GM23248 (cell line): ENCODE data around the gene INPP5D. TPM values are rescaled to one million over a fixed set of nuclear protein-coding genes. Genes with fewer than 3 reads are reported as not detected.

Experiments used
- DNase-seq: peaks from one replicate; pipeline ENCODE4 v3.0.0-alpha.2; 2015
- H2AFZ ChIP-seq: fragments of 200-600 bp; sonication (generic); 2 replicates; pipeline ENCODE4 v1.6.1; 2016; ENCODE audit warnings: antibody characterized with exemption
- H3F3A ChIP-seq: fragments of 200-600 bp; sonication (generic); 2 replicates; pipeline ENCODE4 v1.6.1; 2016; ENCODE audit warnings: mild to moderate bottlenecking, antibody characterized with exemption, mixed run types; ENCODE audit not compliant: insufficient read depth
- H3K27ac ChIP-seq: fragments of 200-600 bp; sonication (generic); 2 replicates; pipeline ENCODE4 v1.5.1; 2016; ENCODE audit warnings: mild to moderate bottlenecking
- H3K27me3 ChIP-seq: fragments of 200-600 bp; sonication (generic); replicated peaks from 2 replicates; pipeline ENCODE4 v1.6.1; 2016; ENCODE audit warnings: mild to moderate bottlenecking; ENCODE audit not compliant: insufficient read depth
- H3K36me3 ChIP-seq: fragments of 200-600 bp; sonication (generic); 2 replicates; pipeline ENCODE4 v1.6.1; 2016; ENCODE audit warnings: low read depth, mild to moderate bottlenecking
- H3K4me1 ChIP-seq: fragments of 200-600 bp; sonication (generic); 2 replicates; pipeline ENCODE4 v1.6.1; 2016; ENCODE audit warnings: mild to moderate bottlenecking; ENCODE audit not compliant: insufficient read depth
- H3K4me2 ChIP-seq: fragments of 200-600 bp; sonication (generic); one replicate; pipeline ENCODE4 v1.6.1; 2016; ENCODE audit warnings: mild to moderate bottlenecking; ENCODE audit not compliant: unreplicated experiment
- H3K4me3 ChIP-seq: fragments of 200-600 bp; sonication (generic); 2 replicates; pipeline ENCODE4 v1.5.1; 2016; ENCODE audit warnings: mild to moderate bottlenecking
- H3K79me2 ChIP-seq: fragments of 200-600 bp; sonication (generic); 2 replicates; pipeline ENCODE4 v1.6.1; 2016; ENCODE audit warnings: mild to moderate bottlenecking; ENCODE audit not compliant: insufficient read depth
- H3K9ac ChIP-seq: fragments of 200-600 bp; sonication (generic); 2 replicates; pipeline ENCODE4 v1.6.1; 2016; ENCODE audit warnings: mild to moderate bottlenecking
- H3K9me2 ChIP-seq: fragments of 200-600 bp; sonication (generic); 2 replicates; pipeline ENCODE4 v1.6.1; 2016; ENCODE audit warnings: mixed run types, mild to moderate bottlenecking, moderate library complexity; ENCODE audit not compliant: insufficient read depth
- H3K9me3 ChIP-seq: fragments of 200-600 bp; sonication (generic); one replicate; pipeline ENCODE4 v1.6.1; 2017; ENCODE audit warnings: low read depth
- H4K20me1 ChIP-seq: fragments of 200-600 bp; sonication (generic); 2 replicates; pipeline ENCODE4 v1.6.0; 2016; ENCODE audit not compliant: insufficient read depth
- EZH2 ChIP-seq: fragments of 200-600 bp; sonication (generic); IDR thresholded peaks from 2 replicates; pipeline ENCODE4 v1.6.1; 2018; ENCODE audit warnings: antibody characterized with exemption, mild to moderate bottlenecking; ENCODE audit not compliant: insufficient read depth, poor library complexity, severe bottlenecking
- EZH2phosphoT487 ChIP-seq: fragments of 200-600 bp; sonication (generic); IDR thresholded peaks from 2 replicates; pipeline ENCODE4 v1.6.1; 2018; ENCODE audit warnings: antibody characterized with exemption, moderate library complexity, mild to moderate bottlenecking, low read depth; ENCODE audit not compliant: insufficient read depth
- WGBS, 2 experiments: methylation state at CpG; one replicate each; pipeline ENCODE4 v1.1.6; 2015 to 2017; ENCODE audit warnings: low lambda C conversion rate in 2 of 2, low coverage in 1 of 2; ENCODE audit errors: missing lambda C conversion rate in 2 of 2; 5-methylcytosine and 5-hydroxymethylcytosine counted together
- in situ Hi-C: fragments of 300-500 bp; cut with MboI; formaldehyde crosslinking; loops from 2 replicates; pipeline ENCODE4 v1.15.0; 2020
- polyA plus RNA-seq: library from polyadenylated mRNA; unstranded; fragments of >200 nt; fragmentation: Nextera tagmentation; extraction: Ambion mirVana; gene quantifications from 2 replicates; pipeline ENCODE4 v1.2.1, GENCODE V29; 2016
- total RNA-seq: library from RNA; depleted of rRNA; stranded (reverse); fragments of >200 nt; shearing (Covaris generic); gene quantifications from 2 replicates; pipeline ENCODE4 v1.2.3, GENCODE V29; 2014

The INPP5D gene
- total and polyA plus RNA-seq, 2 experiments from 2014 or later: 0.23 TPM; not detected in 1

GRCh38 chr2:233092432-233093165 is 32.5 kb downstream of the INPP5D start:
- Histone ChIP-seq H2AFZ (no peak overlapping the region), H3K36me3 (no peaks in the 10 kb centered on the region), H3K27me3 (peaks cover 27% of the 10 kb centered on the region), H3K4me2 (no peak overlapping the region), H3K79me2 (no peaks in the 10 kb centered on the region), H3K27ac (no peak overlapping the region), H3K4me1 (no peaks in the 10 kb centered on the region), H3K4me3 (no peak overlapping the region), H4K20me1 (no peaks in the 10 kb centered on the region), H3F3A (no peaks in the 10 kb centered on the region), H3K9me3 (no peaks in the 10 kb centered on the region), H3K9ac (no peak overlapping the region), H3K9me2 (no peaks in the 10 kb centered on the region)
- DNase-seq: no peak
- 35 to 40% methylated on average over 8 to 9 of the region's 9 CpGs for WGBS, 2 experiments
- no peak for TF ChIP-seq EZH2
- TF ChIP-seq EZH2phosphoT487: no peak
- in situ Hi-C loops: no loop called here

GRCh38 chr2:233093166-233093448 is 33.0 kb downstream of the INPP5D start:
- Histone ChIP-seq H3K9me3 (no peaks in the 10 kb centered on the region), H3K79me2 (no peaks in the 10 kb centered on the region), H2AFZ (no peak overlapping the region), H3K36me3 (no peaks in the 10 kb centered on the region), H3F3A (no peaks in the 10 kb centered on the region), H3K27me3 (peaks cover 27% of the 10 kb centered on the region), H4K20me1 (no peaks in the 10 kb centered on the region), H3K9me2 (no peaks in the 10 kb centered on the region), H3K4me1 (no peaks in the 10 kb centered on the region), H3K4me3 (no peak overlapping the region), H3K27ac (no peak overlapping the region), H3K9ac (no peak overlapping the region), H3K4me2 (no peak overlapping the region)
- DNase-seq: no peak
- 85 to 86% methylated on average over 1 of the region's 1 CpG for WGBS, 2 experiments
- in situ Hi-C loops: no loop called here
- TF ChIP-seq EZH2 (no peak), EZH2phosphoT487 (no peak)

- Histone ChIP-seq H3K9me3 (no peaks in the 10 kb centered on the region), H3K4me2 (no peak overlapping the region), H3K4me1 (no peaks in the 10 kb centered on the region), H3K9ac (no peak overlapping the region), H3K36me3 (no peaks in the 10 kb centered on the region), H3F3A (no peaks in the 10 kb centered on the region), H3K79me2 (no peaks in the 10 kb centered on the region), H4K20me1 (no peaks in the 10 kb centered on the region), H3K9me2 (no peaks in the 10 kb centered on the region), H3K27me3 (peaks cover 27% of the 10 kb centered on the region), H2AFZ (no peak overlapping the region), H3K27ac (no peak overlapping the region), H3K4me3 (no peak overlapping the region)
- in situ Hi-C loops: no loop called here
- no peak for DNase-seq
- WGBS, 2 experiments: 0 to 3% methylated on average over 4 of the region's 4 CpGs
- no peak for TF ChIP-seq EZH2phosphoT487
- no peak for TF ChIP-seq EZH2
Observed at GRCh38 chr2:233093721-233094120, 33.6 kb downstream of the INPP5D start.

- Histone ChIP-seq H3F3A (no peaks in the 10 kb centered on the region), H3K9me3 (no peaks in the 10 kb centered on the region), H3K9ac (no peak overlapping the region), H4K20me1 (no peaks in the 10 kb centered on the region), H3K36me3 (no peaks in the 10 kb centered on the region), H3K27me3 (peaks cover 27% of the 10 kb centered on the region), H3K9me2 (no peaks in the 10 kb centered on the region), H3K79me2 (no peaks in the 10 kb centered on the region), H3K27ac (no peak overlapping the region), H3K4me1 (no peaks in the 10 kb centered on the region), H3K4me2 (no peak overlapping the region), H2AFZ (no peak overlapping the region), H3K4me3 (no peak overlapping the region)
- in situ Hi-C loops: no loop called here
- WGBS, 2 experiments: 2 to 4% methylated on average over 6 of the region's 6 CpGs
- TF ChIP-seq EZH2 (peak; percentile 63), EZH2phosphoT487 (no peak)
- DNase-seq: no peak
Observed at GRCh38 chr2:233094614-233095013, 34.5 kb downstream of the INPP5D start.
